ENCODE results near the gene LYRM4.

Gene LYRM4

DNA sequence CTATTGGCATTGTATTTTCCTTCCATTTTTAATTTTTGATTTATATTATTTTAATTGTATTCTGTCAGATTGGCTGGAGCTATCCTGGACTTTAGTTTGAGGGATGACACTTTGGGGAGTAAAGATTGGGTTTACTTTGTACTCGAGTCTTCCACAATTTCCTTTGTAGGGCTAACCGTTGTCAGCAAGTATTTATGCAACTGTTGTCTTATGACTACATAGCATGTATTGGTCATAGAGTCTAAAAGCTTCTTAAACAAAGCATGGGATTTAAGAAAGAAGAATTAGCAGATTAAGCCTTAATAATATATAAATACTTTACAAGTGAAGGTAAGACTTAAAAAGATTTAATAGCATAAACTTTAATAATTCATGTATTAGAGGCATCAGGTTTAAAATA is 20.2 kb upstream of the LYRM4 start:
- DNase-seq (ENCODE audit: low spot score): no peak

DNA sequence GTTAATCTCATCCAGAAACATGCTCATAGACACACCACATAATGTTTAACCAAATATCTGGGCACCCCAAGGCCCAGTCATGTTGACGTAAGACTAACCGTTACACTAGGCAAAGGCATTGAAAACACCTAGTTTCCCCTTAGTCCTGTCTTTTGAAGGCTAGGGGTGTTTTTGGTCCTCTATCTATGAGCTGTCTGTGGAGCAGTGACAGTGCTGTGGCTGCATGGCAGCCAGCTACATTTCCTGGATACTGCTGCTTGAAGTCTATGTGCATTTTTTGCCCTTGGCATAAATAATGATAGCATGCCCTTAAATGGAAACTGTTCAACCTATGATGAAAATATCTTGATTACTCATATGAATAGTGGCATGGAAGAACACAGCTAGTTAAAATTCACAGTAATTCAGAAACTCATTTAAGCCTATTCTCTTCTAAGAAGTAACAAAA is 19.2 kb upstream of the LYRM4 start:
- no peak for DNase-seq (ENCODE audit: low spot score)

DNA sequence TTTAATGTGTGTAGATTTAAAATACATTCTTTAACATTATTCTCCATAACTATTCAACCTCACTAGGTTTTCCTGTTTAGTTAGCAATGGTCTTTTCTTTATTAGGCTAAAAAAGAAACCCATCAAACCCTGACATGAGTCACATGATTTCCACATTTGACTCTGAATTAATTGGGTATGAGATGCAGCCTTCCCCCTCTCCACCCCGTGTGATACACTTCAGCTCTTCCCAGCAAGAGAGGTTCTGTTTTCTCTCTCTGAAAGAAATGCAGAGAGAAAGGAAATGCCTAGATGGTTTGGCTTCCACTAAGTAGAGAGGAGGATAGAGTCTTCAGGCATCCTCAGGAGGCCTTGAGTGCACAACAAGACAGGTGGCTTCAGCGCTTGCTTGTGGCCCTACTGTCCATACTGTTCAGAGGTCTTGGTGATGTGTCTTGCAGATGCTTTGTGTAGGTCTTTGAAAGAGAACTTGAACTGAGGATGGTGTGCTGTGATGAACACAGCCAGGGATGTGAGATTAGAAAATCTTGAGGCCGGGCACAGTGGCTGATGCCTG is 17.9 kb upstream of the LYRM4 start:
- DNase-seq (ENCODE audit: low spot score): no peak

DNA sequence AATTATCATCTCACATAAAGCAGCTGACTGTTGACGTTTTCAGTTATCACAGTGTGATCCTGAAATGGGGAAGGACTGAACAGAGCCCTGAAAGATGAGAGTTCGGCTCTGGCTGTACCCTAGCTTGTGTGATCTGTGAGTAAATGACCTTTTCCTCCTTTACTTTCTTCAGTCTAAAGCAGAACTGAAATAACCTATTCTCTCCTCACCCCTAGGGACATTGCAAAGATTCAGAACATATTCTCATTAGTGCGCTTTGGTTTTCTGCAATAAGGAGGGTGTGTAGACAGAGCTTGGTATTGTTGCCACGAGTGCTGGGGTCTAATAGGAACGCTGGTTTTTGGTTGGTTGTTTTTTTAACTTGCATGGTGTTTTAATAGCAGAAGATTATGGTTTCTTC is 17.3 kb upstream of the LYRM4 start:
- no peak for DNase-seq (ENCODE audit: low spot score)

DNA sequence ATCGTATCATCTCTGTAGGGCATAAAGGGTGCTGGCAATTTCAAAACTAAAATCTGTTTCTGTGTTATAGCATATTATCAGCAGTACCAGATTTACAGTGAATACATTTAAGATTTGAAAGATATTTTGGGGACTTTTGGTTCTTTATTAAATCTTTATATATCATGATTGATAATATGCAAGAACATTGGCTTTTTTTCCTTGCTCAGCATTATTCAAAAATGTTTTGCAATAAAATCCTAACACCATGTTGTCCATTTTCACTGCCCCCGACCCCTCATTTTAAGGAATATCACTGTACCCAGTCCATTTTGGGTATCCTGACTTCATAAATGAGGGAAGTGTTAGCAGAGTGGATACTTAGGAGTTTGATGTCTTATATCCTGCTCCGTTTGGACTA is 16.8 kb upstream of the LYRM4 start:
- DNase-seq (ENCODE audit: low spot score): no peak

DNA sequence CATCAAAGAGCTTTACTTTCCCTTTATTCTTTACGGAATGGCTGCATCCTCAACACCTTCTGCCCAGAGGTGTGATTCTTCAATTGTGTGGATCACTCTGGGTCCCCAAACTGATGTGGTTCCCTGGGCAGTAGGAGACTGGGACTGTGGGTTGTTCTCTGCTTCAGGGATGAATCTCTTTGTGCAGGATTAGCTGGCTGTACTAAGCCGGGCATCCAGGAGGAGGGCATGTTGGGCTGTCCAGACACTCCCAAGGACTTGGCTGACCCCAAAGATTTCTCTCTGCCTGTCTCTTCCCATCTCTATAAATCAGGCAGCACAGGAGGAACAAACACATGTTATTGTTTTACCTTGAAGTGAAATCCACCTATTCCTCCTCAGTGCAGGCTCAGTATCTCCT is 15.8 kb upstream of the LYRM4 start:
- no peak for DNase-seq (ENCODE audit: low spot score)

DNA sequence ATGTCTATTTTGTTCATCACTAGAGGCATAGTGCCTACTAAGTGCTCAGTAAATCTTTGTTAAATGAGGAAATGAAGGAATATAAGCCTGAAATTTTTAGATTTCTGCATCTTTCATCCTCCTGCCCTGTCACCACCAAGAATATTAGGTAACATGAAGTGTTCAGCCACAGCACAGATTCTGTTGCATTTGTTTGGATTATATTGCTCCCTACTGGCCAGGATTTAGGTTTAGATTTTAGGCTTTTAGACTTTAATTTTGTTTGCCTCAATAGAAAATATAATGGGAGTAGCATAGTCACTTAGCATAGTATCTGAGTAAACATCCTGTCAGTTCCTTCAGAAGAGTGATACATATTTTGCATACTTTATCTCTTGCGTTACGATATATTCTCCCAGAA is 14.7 kb upstream of the LYRM4 start:
- DNase-seq (ENCODE audit: low spot score): no peak

DNA sequence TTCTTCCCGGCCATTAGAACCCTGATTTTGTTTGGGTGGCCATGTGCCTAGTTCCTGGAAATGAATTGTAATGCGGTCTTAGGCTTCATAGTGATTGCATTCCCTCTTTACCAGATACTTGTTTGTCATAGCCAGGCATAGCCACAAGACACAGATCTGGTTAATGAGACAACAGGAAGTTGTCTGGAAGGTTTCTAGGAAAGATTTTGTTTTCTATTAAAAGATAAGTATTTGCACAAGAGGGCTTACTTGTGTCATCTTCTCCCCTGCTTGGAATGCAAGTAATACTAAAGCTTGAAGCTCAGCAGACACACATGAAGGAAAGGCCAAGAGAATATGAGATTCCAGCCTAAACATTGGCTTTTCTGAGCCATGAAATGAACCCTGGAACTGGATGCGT is 13.5 kb upstream of the LYRM4 start:
- no peak for DNase-seq (ENCODE audit: low spot score)

DNA sequence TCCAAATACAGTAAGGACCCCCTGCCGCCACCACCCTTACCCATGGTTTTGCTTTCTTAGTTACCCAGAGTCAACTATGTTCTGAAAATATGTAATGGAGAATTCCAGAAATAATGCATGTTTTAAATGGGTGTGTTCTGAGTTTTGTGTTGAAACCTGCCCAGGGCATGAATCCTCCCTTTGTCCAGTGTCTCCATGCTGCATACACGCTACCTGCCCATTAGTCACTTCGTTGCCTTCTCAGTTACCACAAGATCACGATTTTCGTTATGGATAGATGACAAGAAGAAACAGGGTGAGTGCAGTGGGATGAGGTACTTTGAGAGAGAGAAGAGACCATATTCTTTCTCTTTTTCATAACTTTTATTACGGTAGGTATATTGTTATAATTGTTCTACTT is 11.2 kb upstream of the LYRM4 start:
- no peak for DNase-seq (ENCODE audit: low spot score)

DNA sequence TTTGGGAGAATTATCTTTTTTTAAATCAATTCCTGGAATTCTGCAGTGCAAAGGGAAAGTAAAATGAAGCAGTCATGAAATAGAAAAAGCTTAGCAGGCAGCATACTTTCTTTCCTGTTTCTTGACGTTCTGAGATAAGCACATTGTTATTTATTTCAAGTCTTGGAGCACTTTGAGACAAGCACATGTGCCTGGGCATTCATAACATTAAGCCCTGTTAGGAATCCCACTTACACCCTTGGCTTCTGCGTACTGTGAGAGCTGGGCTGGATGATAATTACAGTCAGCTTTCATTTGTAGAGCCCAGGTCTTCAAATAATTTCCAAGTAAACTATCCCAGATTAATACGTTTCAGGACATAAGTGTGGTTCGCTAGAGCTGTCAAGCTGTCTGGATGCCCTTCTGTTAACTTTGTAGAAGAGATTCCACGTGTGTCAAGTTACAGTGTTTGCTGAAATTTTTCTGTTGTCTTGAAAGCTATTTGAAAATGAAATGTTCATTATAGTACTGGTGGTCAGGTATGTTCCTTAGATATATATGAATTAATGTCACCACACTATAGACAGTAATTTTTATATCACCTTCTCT is 9.4 kb upstream of the LYRM4 start:
- no peak for DNase-seq (ENCODE audit: low spot score)

DNA sequence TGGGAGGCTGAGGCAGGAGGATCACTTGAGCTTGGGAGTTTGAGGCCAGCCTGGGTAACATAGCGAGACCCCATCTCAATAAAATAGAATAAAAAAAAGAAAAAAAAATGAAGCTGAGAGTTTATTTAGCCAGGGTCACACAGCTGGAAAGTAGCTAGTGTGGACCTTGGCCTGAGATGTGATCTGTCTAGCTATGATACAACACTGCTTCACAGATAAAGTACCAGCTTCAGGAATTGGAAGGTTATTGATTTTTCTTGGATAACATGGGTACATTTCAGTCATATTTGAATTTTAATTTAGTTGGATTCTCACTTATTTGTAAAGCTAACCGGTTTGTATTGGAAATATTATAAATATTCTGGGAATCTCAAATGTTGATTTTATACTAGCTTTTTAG is 5.7 kb upstream of the LYRM4 start:
- no peak for DNase-seq (ENCODE audit: low spot score)

DNA sequence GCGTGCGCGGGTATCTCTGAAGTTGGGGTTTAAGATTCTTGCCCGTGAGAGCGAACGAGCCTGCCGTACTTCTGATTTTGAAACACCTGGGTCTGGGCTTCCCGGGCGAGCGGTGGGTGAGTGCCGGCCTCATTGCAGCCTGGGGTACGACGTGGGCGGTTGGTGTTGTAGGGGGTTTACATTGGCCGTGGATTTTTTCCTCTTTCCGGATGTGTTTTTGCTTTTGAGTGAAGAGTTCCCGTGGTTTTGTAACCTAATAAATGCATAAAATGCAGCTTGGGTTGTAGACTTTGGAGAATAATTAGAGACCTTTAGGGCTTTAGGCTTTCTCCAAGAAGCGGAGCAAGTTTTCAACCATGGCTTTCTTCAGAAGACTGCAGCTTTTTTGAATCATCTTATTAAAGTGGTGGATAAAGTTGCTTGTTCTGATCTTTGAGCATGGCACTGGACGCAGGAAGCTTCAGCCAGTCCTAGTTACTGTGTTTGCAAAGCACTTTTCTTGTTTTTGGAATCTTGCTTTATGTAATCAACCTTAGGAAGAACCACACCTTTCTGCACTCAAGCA is 877 bp upstream of the LYRM4 start:
- DNase-seq (ENCODE audit: low spot score): no peak

DNA sequence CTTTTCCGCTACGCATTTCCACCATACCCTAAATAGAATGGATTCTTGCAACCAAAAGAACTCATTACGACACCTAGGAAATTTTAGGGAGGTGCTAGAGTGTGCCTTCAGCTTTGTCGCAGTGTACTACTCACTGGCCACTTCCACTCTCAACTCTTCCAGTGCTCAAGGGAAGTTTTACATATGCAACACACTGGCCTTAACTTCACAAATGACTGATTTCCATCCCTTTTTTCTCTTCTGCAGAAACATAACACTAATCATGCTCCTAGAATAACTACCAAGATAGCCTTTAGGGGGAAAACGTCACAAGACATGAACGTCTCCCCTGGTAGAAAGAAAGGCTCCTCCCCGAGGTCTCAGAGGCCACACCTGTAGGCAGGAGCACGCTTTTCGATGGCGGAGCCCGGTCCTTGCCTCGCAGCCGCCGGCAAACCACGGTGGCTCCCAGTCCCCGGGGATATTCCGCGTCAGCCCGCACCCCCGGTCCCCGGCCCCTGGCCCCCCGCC is 584 bp downstream of the LYRM4 start:
- DNase-seq (ENCODE audit: low spot score): no peak

DNA sequence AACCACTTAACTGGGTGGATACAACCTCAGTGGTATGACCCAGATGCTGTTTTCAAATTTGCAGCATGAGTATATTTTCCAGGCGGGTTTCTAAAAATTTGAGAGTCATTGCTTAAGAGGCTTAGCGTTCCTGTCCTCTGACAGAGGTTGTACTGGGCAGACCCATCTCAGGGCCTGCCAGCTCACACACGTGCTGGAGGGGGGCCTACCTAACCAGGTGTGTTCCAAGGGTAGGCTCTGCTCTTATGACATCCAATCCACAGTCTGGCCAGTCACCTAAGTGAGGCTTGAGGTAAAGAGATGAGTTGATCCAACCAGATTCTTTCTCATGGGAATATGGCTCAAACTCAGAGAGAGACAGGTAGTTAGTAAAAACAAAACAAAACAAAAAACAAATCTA is 1.3 kb downstream of the LYRM4 start:
- no peak for DNase-seq (ENCODE audit: low spot score)

DNA sequence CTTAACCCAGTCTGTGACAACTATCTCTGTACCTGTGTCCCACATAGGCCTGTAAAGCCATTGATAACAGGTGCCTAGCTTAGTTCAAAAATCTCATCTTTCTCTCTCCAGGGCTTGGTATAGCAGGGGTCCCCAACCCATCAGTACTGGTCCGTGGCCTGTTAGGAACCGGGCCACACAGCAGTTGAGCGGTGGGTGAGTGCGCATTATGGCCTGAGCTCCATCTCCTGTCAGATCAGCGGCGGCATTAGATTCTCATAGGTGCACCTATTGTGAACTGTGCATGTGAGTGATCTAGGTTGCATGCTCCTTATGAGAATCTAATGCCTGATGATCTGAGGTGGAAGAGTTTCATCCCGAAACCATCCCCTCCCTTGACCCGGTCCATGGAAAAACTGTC is 3.4 kb downstream of the LYRM4 start:
- no peak for DNase-seq (ENCODE audit: low spot score)

DNA sequence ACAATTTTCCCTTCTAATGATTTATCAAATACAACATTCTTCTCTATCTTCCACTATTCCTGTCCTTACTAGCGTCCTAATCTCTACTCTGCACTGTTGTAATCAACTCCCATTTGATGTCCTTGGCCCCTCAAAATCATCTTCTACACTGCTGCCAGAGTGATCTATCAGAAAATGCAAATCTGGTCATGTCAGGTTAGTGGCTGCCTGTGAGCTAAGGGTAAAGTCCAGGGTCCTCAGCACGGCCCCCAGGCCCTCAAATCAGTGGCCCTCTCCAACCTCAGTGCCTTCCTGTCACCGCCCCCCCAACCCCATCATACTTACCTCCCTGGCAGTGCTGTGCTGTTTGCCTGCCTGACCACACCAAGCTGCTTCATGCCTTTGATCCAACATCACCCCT is 3.8 kb downstream of the LYRM4 start:
- DNase-seq (ENCODE audit: low spot score): no peak

DNA sequence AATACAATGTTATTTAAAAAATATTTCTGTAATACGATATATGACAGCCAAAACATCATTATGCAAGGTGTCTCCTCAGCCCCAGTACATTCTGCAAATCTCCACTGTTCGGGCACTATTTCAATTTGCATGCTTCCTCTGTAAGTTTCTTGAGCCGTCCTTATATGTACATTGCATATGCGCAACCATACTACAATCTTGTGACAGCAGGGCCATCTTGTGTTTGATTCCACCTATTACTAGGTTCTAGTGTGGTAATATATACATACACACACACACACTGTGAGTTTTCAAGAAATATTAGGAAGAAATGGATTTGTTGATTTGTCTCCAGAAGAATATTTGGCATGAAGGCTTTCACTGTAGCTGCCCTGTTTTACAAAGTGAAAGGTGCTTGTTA is 9.8 kb downstream of the LYRM4 start:
- no peak for DNase-seq (ENCODE audit: low spot score)

DNA sequence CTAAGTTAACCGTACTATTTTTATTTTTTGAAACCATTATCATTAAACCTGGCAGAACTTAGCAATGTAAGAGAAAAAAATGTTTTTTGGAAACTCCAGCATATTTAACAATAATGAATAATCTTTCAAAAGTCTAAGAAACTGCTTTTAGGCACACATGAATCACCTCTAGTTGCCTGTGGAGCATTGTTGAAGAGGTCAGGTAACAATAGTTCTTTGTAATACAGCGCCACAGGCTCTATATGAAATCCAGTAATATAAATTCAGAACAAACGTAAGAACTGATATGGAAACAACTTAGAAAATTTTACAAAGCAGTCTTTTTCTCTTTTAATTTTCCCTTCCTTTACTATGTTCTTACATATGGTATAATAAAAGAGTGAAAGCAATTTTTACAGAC is 10.3 kb downstream of the LYRM4 start:
- DNase-seq (ENCODE audit: low spot score): no peak

DNA sequence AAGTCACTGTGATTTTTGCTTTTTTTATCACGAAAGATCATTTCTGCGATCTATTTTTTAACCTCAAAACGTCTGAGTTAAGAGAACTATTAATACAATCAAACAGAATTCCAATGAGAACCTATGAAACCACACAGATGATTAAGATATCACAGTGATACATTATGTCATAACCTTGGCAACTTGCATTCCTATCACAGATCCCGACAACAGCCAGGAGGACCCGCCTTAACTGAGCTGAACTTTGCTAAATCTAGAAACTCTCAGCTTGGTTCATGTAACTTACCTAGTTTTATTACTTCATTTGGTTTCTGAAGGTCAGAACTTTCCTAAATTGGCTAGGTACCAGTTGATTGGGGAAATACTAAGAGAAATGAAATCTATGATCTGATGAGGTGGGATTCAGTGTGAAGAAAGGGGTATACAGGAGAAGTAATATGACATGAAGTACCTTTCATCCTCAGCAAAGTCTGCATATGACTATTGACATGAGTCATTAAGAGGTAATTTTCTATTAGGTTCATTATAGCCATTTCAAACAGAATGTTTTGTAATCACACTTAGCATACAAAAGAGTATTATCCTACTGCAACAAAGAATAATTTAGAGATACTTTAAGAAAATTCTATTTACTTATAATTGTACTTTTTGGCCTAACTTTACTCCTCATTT is 11.2 kb downstream of the LYRM4 start:
- DNase-seq (ENCODE audit: low spot score): no peak

DNA sequence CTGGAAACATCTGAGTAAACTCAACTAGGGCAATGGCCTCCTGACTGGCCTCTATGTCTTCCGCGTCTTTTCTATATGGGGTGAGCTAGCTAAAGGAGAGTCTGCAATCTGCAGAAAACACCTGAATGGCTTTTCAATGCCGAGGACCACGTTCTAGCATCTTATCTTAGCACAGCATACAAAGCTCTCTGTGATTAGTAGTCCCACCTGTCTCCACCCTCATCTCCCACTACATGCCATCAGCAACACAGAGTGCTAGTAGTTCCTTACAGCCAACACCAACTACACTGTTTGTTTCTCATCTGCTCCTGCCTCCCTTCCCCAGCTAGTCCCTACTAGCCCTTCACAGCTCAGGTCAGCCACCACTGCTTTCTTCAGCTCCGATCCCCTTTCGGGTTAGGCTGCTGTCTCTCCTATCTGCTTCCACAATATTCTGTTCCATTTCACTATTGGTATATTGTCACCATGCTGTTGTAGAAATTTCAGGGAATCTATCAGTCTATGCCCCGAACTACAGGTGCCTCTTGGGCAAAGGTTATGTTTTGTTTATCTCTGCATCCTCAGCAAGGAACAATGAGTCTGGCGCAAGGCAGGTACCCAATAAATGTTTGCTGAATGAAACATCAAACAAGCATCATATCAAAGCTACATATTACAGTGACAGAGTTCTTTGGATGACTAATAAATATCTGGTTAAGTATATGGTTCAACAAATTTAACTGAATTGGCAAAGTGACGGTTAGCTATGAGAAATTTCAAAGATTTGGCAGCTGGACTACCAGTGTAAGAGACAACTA is 12.2 kb downstream of the LYRM4 start:
- no peak for DNase-seq (ENCODE audit: low spot score)

DNA sequence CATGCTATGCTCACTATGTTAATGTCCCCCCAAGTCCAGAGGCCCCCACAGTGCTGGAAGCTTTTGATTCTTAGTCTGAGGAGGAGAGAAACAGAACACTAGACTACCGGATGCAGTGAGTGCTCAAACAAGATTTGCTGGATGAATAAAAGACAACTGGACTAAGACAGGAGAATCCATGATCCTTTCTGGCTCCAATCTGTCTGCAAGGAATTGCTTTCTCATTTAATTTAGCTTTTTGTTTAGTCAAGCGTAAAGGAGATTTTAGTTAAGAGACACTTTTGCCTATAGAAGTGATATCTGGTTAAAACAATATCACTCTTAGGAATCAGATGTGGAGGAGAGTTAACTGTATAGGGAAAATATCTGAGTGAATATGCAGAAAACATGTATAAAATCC is 13.5 kb downstream of the LYRM4 start:
- DNase-seq (ENCODE audit: low spot score): no peak
